Suppressor macrophage (primary cell): Measurements from ENCODE around the gene ZNF771.
"Not testable (repeated sequence)": the region's sequence is repeated elsewhere in the genome, so short reads cannot be mapped to it uniquely, and the experiment has no call there.

Experiments
- DNase-seq, 4 experiments: peaks; one replicate each; pipeline ENCODE4 v3.0.0-alpha.2; 2020 to 2022

The ZNF771 gene

GRCh38 chr16:30438835-30439234 lies 31.4 kb downstream of the ZNF771 start:
- no peak for DNase-seq

DNA sequence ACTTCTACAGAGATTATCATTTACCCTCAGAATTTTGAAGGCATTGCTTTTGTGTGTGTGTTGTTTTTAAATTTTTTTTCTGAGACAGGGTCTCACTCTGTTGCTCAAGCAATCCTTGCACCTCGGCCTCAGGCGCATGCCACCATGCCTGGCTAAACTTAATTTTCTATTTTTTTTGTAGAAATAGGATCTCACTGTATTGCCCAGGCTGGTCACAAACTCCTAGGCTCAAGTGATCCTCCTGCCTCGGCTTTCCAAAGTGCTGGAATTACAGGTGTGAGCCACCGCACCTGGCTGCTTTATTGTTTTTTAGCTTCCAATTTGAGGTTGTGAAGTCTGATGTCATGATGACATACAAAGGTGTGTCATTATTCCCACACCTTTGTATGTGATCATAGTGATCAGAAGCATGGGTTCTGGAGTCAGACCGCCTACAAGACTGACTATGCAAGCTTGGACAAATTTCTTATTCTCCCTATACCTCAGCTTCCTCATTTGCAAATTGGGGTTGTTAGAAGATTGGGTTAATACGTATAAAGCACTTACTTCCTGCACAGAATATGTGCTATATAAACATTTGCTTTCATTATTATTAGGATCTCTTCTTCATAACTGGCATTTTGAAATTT lies 32.4 kb downstream of the ZNF771 start:
- peak; percentile 53 to 81 (median 68) for DNase-seq

DNA sequence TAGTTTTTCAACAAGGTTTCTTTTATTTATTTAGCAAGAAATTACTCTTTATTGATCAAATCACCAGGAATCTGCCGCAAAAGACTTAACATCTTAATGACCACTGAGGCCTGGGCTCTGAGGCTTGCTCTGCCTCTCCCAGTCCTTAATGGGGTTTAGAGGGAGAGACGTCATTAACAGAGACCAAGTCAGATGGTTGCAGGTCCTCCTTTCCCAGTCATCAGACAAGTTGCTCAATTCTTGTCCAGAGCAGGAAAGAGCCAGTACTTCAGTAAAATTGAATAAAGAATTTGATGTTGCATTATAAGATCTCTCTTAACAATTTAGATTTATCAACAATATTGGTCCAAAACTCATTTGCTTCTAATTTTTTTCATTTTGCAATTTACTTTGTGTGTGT lies 36.2 kb downstream of the ZNF771 start:
- DNase-seq: peak in 3 of 4 experiments; percentile 52 to 68 (median 66)

DNA sequence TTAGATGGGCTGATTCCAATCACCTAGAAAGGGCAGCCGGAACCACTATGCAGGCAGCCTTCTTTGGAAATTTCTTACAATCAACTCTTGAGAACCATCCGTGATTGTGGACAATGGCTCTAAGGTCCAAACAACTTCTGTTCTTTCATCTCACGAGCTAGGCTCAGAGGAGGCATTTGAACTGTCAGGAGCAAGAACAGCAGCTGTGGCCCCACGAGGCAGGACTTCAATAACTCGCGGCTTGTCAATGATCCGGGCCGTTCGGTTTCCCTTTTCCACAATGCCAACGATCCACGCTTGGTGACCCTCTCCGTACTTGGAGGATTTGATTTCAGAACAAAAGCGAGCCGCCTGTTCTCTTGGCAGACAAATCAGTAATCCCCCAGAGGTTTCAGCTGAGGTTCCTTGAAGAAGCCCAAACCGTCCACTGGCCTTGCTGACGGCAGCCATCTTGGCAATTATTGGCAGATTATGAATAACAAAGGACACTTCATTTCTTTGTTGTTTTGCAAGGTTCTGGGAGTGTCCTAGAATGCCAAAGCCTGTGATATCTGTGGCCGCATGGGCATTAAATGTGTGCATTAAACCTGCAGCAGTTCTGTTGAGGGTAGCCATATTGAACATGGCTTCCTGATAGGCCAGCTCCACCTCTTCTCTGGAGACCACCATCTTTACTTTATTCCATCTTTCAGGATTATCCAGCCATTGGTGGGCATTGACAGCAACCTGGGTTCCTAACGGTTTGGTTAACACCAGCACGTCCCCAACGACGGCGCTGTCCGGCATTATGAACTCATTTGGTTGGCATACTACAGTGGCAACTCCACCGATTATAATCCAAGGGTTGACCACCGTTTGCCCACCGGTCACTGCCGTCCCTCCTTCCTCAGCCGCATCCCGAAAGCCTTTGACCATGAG lies 37.1 kb downstream of the ZNF771 start:
- no peak for DNase-seq

- DNase-seq: no peak
These were observed 37.7 kb downstream of the ZNF771 start for GRCh38 chr16:30445149-30445407.

GRCh38 chr16:30445408-30446202 lies 38.2 kb downstream of the ZNF771 start, which contains the start of gene SEPHS2:
Gene SEPHS2, minus strand, starts transcription at chr16:30445874. Its CDS starts 147 bp downstream, at chr16:30445727.
- peak; percentile 98 to 100 (median 98) for DNase-seq

- DNase-seq: no peak
These were observed 38.8 kb downstream of the ZNF771 start for GRCh38 chr16:30446203-30446595.

GRCh38 chr16:30447512-30448226 lies 40.3 kb downstream of the ZNF771 start:
- DNase-seq: no peak

- no peak for DNase-seq
These were observed 41.7 kb downstream of the ZNF771 start for GRCh38 chr16:30449116-30449435.

DNA sequence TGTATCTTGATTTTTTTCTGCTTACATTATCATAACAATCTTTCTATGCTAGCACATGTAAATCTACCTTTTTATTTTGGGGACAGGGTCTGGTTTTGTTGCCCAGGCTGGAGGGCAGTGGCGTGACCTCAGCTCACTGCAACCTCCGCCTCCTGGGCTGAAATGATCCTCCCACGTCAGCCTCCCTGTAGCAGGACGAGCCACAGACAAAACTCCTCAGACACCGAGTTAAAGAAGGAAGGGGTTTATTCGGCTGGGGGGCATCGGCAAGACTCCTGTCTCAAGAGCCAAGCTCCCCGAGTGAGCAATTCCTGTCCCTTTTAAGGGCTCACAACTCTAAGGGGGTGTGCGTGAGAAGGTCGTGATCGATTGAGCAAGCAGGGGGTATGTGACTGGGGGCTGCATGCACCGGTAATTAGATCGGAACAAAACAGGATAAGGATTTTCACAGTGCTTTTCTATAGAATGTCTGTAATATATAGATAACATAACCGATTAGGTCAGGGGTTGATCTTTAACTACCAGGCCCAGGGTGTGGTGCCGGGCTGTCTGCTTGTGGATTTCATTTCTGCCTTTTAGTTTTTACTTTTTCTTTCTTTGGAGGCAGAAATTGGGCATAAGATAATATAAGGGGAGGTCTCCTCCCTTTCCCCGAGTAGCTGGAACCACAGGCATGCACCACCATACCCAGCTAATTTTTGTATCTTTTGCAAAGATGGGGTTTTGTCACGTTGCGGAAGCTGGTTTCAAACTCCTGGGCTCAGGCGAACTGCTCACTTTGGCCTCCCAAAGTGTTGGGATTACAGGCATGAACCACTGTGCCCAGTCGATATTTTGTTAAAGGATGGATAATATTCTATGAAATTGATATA lies 45.5 kb downstream of the ZNF771 start:
- DNase-seq: not testable (repeated sequence)

DNA sequence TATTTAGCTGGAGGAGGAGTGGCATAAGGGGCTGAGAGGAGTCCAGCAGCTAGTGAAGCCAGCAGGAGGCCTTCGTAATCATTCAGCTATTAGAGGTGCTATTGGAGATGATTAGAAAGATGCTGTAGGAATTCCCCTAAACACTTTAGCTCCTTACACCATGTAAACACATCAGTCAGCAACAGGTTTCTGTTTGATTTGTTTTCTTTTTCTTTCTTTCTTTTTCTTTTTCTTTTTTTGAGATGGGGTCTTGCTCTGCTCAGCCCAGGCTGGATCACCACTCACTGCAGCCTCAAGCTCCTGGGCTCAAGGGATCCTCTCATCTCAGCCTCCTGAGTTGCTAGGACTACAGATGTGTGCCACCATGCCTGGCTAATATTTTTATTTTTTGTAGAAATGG lies 48.9 kb downstream of the ZNF771 start:
- no peak for DNase-seq

- no peak for DNase-seq
These were observed 49.9 kb downstream of the ZNF771 start for GRCh38 chr16:30457256-30457655.

DNA sequence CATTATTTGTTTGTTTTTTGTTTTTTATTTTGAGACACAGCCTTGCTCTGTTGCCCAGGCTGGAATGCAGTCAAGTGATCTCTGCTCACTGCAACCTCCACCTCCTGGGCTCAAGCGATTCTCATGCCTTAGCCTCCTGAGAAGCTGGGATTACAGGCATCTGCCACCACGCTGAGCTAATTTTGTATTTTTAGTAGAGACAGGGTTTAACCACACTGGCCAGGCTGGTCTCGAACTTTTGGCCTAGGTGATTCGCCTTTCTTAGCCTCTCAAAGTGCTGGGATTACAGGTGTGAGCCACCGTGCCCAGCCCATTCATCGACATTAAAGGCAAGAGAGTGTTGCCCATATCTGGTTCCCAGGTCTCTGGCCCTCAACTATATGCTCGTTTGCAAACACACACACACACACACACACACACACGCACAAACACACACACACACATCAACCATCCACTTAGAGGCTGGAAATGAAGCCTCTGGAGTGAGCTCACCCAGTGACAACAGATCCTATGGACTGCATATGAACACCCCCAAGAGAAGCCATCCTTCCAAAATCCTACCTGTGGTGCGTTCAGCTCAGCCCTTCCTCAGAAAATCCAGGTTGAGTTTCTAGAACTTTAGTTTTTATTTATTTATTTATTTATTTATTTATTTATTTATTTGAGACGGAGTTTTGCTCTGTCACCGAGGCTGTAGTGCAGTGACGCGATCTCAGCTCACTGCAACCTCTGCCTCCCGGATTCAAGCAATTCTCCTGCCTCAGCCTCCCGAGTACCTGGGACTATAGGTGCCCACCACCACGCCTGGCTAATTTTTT lies 50.5 kb downstream of the ZNF771 start:
- DNase-seq: no peak

DNA sequence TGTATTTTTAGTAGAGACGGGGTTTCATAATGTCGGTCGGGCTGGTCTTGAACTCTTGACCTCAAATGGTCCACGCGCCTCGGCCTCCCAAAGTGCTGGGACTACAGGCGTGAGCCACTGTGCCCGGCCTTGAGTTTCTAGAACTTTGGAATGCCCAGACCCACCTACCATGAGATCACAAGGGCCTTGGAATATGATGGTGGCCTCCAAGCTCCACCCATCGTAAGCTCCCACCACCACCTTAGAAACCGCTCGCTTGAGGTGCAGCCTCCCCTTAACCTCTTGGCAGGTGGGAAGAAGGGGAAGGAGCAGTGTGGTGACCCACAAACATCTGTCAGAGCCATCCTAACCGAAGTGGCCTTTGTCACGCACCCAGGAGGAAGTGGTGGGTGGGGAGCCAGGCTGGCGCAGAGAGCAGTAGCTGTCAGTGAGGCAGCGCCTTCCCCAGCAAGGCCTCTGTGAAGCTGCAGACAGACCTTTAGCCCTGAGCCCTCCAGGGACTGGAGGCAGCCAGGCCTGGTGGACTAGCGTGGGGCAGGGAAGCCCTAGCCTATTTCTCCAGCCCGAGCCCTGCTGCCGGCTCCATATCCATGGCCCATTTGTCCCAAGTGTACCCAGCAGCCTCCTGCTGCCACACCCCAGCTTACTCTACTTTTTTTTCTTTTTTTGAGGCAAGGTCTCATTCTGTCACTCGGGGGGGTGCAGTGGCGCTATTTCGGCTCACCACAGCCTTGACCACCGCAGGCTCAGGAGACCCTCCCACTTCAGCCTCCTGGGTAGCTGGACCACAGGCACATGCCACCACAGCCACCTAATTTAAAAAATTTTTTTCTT lies 51.4 kb downstream of the ZNF771 start:
- peak; percentile 88 to 95 (median 94) for DNase-seq

GRCh38 chr16:30459456-30459855 lies 52.0 kb downstream of the ZNF771 start:
- no peak for DNase-seq

- peak in 3 of 4 experiments; percentile 28 to 39 (median 30) for DNase-seq
These were observed 54.0 kb downstream of the ZNF771 start for GRCh38 chr16:30461426-30461825.

DNA sequence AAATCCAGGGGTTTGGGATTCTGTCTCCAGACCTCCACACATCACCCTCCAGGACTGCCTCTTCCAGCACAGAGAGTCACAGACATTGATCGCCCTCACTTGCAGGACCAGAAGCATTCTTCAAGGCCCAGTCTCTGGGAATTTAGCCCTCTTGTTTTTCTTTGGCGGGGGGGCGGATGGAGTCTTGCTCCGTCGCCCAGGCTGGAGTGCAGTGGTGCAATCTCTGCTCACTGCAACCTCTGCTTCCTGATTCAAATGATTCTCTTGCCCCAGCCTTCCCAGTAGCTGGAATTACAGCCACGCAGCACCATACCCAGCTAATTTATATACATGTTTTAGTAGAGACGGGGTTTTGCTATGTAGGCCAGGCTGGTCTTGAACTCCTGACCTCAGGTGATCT lies 56.7 kb downstream of the ZNF771 start:
- DNase-seq: peak in 3 of 4 experiments; percentile 23 to 55 (median 51)
